GM12878 (cell line): ENCODE results near the gene RFX7.

ENCODE experiments used
- CTCF ChIP-seq, 3 experiments: IDR thresholded peaks in 2 of 3; conservative IDR thresholded peaks in 1 of 3; 2 replicates each; pipeline ENCODE4 v1.5.1; 2011; ENCODE audit warnings: low read depth in 3 of 3, low read length in 3 of 3, mild to moderate bottlenecking in 3 of 3, control low read depth in 2 of 3, moderate library complexity in 2 of 3, inconsistent platforms in 1 of 3, mixed read lengths in 1 of 3; ENCODE audit not compliant: control insufficient read depth in 2 of 3, insufficient read depth in 1 of 3; ENCODE audit errors: extremely low read depth in 1 of 3
- FOXM1 ChIP-seq: IDR thresholded peaks from 2 replicates; pipeline ENCODE4 v1.6.1; 2012; ENCODE audit warnings: low read depth, mild to moderate bottlenecking, inconsistent platforms, low read length, moderate library complexity
- JUNB ChIP-seq: IDR thresholded peaks from 2 replicates; pipeline ENCODE4 v1.6.1; 2016; ENCODE audit warnings: antibody characterized with exemption, mild to moderate bottlenecking
- KAT2A ChIP-seq: conservative IDR thresholded peaks from 2 replicates; pipeline ENCODE4 v1.6.1; 2011; ENCODE audit warnings: low read depth, low read length; ENCODE audit not compliant: control insufficient read depth
- PBX3 ChIP-seq: IDR thresholded peaks from 2 replicates; pipeline ENCODE4 v1.6.1; 2011; ENCODE audit warnings: mild to moderate bottlenecking, low read depth, low read length, moderate library complexity; ENCODE audit not compliant: insufficient replicate concordance
- POLR2A ChIP-seq: IDR thresholded peaks from 2 replicates; pipeline ENCODE4 v1.6.1; 2011; ENCODE audit warnings: low read depth, mild to moderate bottlenecking, low read length
- SP1 ChIP-seq: IDR thresholded peaks from one replicate; pipeline ENCODE4 v1.6.1; 2011; ENCODE audit warnings: low read depth, low read length
- SRF ChIP-seq, 2 experiments: IDR thresholded peaks; 2 replicates each; pipeline ENCODE4 v1.6.1; 2011; ENCODE audit warnings: low read depth in 2 of 2, low read length in 2 of 2, mild to moderate bottlenecking in 1 of 2, moderate library complexity in 1 of 2
- USF2 ChIP-seq: IDR thresholded peaks from 2 replicates; pipeline ENCODE4 v1.6.1; 2011; ENCODE audit warnings: low read depth, low read length, improper control_type of control experiment, borderline replicate concordance
- YY1 ChIP-seq: IDR thresholded peaks from 2 replicates; pipeline ENCODE4 v1.6.1; 2011; ENCODE audit warnings: low read depth, mild to moderate bottlenecking, low read length

DNA sequence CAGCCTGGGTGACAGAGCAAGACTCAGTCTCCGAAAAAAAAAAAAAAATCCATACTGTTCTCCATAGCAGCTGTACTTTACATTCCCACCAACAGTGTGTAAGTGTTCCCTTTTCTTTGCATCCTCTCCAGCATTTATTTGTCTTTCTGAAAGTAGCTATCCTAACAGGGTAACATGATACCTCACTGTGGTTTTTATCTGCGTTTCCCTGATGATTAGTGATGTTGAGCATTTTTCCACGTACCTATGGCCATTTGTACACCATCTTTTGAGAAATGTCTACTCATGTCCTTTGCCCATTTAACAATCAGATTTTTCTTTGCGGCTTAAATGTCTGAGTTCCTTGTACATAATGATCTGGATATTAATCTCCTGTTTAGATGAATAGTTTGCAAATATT is 119.3 kb downstream of the RFX7 start:
- TF ChIP-seq KAT2A, result no peak
- TF ChIP-seq USF2, result no peak
- no peak for TF ChIP-seq SRF (IDR thresholded peaks at IDR 0.05; ENCODE audit: low read depth in 2 of 2, low read length in 2 of 2)
- TF ChIP-seq CTCF (IDR thresholded peaks at IDR 0.05 in 2 of 3, conservative IDR thresholded peaks at IDR 0.05 in 1 of 3; ENCODE audit: control insufficient read depth in 2 of 3, extremely low read depth in 1 of 3, insufficient read depth in 1 of 3, low read depth in 3 of 3, low read length in 3 of 3), result no peak
- no peak for TF ChIP-seq YY1
- no peak for TF ChIP-seq JUNB
- TF ChIP-seq FOXM1, result no peak
- TF ChIP-seq PBX3, result no peak
- no peak for TF ChIP-seq SP1
- no peak for TF ChIP-seq POLR2A
